Omental fat pad (tissue), 4 donors: ENCODE results near the gene C16orf92. TPM values are rescaled to one million over a fixed set of nuclear protein-coding genes. Genes with fewer than 3 reads are reported as not detected.

Experiments
- ATAC-seq: fragments of 150-250 bp; one replicate; pipeline ENCODE4 v1.9.1; 2016; ENCODE audit warnings: mild to moderate bottlenecking, moderate library complexity; ENCODE audit not compliant: low FRiP score
- DNase-seq: peaks from one replicate; pipeline ENCODE4 v3.0.0-alpha.2; 2019; ENCODE audit warnings: low spot score
- total RNA-seq, 4 donors: library from RNA; depleted of rRNA; stranded (reverse); fragments of >200 nt; gene quantifications; one replicate each; pipeline ENCODE4 v1.1.0, GENCODE V29; 2016
- TF ChIP-seq, protein P1 (sequence below), 3 donors: fragments of 450-650 bp; IDR thresholded peaks; one replicate each; pipeline ENCODE4 v1.5.1; 2016 to 2017; ENCODE audit warnings: antibody characterized with exemption in 3 of 3, mild to moderate bottlenecking in 3 of 3, moderate library complexity in 2 of 3

The C16orf92 gene
- total RNA-seq, 4 donors from 2014 or later: not detected

- TF ChIP-seq, protein P1, sequence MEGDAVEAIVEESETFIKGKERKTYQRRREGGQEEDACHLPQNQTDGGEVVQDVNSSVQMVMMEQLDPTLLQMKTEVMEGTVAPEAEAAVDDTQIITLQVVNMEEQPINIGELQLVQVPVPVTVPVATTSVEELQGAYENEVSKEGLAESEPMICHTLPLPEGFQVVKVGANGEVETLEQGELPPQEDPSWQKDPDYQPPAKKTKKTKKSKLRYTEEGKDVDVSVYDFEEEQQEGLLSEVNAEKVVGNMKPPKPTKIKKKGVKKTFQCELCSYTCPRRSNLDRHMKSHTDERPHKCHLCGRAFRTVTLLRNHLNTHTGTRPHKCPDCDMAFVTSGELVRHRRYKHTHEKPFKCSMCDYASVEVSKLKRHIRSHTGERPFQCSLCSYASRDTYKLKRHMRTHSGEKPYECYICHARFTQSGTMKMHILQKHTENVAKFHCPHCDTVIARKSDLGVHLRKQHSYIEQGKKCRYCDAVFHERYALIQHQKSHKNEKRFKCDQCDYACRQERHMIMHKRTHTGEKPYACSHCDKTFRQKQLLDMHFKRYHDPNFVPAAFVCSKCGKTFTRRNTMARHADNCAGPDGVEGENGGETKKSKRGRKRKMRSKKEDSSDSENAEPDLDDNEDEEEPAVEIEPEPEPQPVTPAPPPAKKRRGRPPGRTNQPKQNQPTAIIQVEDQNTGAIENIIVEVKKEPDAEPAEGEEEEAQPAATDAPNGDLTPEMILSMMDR (IDR thresholded peaks at IDR 0.05): no peak
- DNase-seq (no peak), ATAC-seq (no peak)
Observed at GRCh38 chr16:30064729-30065101, 41.7 kb downstream of the C16orf92 start.

DNA sequence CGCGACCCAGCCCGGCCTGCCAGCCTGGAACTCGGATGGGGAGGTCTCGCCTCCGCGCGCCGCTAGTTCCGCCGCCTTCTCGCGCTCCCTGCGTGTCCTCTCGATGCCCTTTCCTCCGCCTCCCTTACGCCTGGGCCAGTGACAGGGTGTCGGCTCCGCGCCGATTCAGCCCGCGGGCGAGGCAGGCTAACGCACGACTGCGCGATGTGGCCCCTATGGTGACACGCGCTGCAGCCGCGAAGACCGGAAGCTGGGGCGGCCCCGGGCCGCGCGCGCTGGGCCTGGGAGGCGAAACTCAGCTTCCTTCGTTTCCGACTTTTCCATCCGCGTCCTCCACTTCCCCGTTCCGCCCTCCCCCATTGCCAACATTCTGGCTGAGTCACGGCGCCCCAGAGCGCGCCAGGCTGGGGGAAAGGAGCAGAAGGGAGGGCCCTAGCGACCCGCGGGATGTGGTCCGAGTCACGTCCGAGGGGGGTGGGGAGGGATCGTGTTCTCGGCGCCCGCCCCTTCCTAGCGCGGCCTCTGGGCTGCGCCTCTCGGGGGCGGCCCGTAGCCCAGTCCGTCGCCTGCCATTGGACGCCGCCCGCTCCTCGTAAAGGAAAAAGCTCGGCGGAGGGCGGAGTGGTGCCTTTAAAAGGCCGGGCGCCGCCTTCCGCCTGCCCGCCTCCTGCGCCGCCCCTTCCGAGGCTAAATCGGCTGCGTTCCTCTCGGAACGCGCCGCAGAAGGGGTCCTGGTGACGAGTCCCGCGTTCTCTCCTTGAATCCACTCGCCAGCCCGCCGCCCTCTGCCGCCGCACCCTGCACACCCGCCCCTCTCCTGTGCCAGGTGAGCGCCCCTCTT, 42.3 kb downstream of the C16orf92 start, which contains the start of gene ALDOA:
Gene ALDOA (plus strand): TSS at position 659 of the 841 bp plus-strand sequence. CDS start 1,138 bp downstream, outside the sequence.
- TF ChIP-seq, protein P1 (IDR thresholded peaks at IDR 0.05): no peak
- ATAC-seq: peak; percentile 95
- DNase-seq: peak; percentile 89

GRCh38 chr16:30065943-30066760, 43.2 kb downstream of the C16orf92 start:
- TF ChIP-seq, protein P1 (IDR thresholded peaks at IDR 0.05): no peak
- peak; percentile 50 for ATAC-seq
- peak; percentile 62 for DNase-seq

DNA sequence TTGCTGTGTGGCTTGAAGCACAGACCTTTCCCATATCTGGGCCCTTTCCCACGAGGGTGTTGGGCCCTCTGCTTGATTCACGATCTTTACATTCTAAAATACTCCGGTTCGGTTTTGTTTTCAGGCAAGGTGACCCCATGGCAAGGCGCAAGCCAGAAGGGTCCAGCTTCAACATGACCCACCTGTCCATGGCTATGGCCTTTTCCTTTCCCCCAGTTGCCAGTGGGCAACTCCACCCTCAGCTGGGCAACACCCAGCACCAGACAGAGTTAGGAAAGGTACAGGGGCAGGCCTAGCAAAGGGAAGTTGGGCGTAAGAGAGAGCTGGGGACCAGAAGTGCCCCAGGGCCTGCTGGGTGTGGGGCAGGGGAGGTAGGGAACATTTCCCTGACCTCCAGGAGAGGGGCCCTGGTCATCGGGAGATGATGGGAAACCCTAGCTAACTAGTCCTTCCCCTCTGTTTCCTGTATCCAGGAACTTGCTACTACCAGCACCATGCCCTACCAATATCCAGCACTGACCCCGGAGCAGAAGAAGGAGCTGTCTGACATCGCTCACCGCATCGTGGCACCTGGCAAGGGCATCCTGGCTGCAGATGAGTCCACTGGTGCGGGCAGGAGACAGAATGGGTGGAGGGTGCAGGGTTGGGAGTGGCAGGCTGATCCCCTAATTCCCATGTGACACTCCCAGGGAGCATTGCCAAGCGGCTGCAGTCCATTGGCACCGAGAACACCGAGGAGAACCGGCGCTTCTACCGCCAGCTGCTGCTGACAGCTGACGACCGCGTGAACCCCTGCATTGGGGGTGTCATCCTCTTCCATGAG, 44.0 kb downstream of the C16orf92 start:
- DNase-seq: no peak
- no peak for ATAC-seq
- TF ChIP-seq, protein P1 (IDR thresholded peaks at IDR 0.05): no peak

- TF ChIP-seq, protein P1 (IDR thresholded peaks at IDR 0.05): no peak
- DNase-seq (no peak), ATAC-seq (no peak)
Observed at GRCh38 chr16:30067584-30067916, 44.6 kb downstream of the C16orf92 start.

DNA sequence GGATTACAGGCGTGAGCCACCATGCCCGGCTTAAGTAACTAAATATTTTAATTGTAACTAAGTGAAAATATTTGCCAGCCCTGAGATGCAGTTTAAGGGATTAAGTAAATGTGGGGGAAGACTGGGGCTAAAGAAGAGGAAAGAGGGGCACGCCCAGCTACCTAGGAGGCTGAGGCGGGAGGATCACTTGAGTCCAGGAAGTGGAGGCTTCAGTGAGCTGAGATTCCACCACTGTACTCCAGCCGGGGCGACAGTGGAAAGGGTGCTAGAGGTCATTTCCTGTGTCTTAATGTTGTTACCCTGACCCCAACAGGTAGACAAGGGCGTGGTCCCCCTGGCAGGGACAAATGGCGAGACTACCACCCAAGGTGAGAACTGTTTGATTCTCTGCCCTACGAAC, 45.3 kb downstream of the C16orf92 start:
- DNase-seq (no peak), ATAC-seq (no peak)
- TF ChIP-seq, protein P1 (IDR thresholded peaks at IDR 0.05): no peak
